ENCODE data around the gene VSTM4.

DNA sequence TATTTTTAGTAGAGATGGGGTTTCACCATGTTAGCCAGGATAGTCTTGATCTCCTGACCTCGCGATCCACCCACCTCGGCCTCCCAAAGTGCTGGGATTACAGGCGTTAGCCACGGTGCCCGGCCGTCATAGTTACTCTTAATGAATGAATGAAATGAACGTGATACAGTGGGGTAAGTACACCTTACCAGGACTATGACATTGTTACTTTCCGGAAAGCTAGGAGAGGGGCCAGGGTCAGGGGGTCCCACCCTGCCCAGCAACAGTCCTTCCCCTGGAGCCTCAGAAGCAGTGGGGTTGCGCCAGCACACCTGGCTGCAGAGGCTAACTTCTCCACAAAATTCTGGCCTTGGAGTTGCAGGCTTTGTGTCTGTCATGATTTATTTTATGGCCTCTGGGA lies 21.4 kb downstream of the VSTM4 start:
- TF ChIP-seq POLR2A (IDR thresholded peaks at IDR 0.05), result no peak
- TF ChIP-seq, protein P1, sequence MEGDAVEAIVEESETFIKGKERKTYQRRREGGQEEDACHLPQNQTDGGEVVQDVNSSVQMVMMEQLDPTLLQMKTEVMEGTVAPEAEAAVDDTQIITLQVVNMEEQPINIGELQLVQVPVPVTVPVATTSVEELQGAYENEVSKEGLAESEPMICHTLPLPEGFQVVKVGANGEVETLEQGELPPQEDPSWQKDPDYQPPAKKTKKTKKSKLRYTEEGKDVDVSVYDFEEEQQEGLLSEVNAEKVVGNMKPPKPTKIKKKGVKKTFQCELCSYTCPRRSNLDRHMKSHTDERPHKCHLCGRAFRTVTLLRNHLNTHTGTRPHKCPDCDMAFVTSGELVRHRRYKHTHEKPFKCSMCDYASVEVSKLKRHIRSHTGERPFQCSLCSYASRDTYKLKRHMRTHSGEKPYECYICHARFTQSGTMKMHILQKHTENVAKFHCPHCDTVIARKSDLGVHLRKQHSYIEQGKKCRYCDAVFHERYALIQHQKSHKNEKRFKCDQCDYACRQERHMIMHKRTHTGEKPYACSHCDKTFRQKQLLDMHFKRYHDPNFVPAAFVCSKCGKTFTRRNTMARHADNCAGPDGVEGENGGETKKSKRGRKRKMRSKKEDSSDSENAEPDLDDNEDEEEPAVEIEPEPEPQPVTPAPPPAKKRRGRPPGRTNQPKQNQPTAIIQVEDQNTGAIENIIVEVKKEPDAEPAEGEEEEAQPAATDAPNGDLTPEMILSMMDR (IDR thresholded peaks at IDR 0.05 in 4 of 5, conservative IDR thresholded peaks at IDR 0.05 in 1 of 5), result no peak
